VCaP (cell line): ENCODE data around the gene TNFRSF8.

ENCODE experiments used
- H3K27ac ChIP-seq: fragments of 450-650 bp; 2 replicates; pipeline ENCODE4 v1.5.1; 2017
- TF ChIP-seq, protein P1 (sequence below): fragments of 450-650 bp; conservative IDR thresholded peaks from 2 replicates; pipeline ENCODE4 v1.5.1; 2017; ENCODE audit warnings: mild to moderate bottlenecking, moderate library complexity

TNFRSF8 gene

DNA sequence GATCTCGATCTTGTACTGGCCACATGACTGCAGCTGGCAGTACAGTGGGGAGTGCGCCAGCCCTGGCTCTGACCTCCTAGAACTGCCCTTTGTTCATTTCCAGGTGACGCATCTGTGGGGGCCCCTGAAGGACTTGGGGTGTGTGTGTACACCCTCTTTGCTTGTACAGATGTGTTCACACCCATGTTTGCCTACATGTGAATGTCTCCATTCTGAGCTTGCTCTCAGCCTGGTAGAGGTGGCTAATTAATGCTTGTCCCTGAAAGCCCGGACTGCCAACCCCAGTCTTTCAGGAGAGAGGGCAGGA lies 123.5 kb downstream of the TNFRSF8 start:
- TF ChIP-seq, protein P1, sequence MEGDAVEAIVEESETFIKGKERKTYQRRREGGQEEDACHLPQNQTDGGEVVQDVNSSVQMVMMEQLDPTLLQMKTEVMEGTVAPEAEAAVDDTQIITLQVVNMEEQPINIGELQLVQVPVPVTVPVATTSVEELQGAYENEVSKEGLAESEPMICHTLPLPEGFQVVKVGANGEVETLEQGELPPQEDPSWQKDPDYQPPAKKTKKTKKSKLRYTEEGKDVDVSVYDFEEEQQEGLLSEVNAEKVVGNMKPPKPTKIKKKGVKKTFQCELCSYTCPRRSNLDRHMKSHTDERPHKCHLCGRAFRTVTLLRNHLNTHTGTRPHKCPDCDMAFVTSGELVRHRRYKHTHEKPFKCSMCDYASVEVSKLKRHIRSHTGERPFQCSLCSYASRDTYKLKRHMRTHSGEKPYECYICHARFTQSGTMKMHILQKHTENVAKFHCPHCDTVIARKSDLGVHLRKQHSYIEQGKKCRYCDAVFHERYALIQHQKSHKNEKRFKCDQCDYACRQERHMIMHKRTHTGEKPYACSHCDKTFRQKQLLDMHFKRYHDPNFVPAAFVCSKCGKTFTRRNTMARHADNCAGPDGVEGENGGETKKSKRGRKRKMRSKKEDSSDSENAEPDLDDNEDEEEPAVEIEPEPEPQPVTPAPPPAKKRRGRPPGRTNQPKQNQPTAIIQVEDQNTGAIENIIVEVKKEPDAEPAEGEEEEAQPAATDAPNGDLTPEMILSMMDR = no peak
- H3K27ac ChIP-seq = no peak overlapping the region

- H3K27ac ChIP-seq = peak overlapping the region; percentile 43; the same call in 1 of the 2 replicates
- TF ChIP-seq, protein P1 = no peak
Observed at GRCh38 chr1:12188115-12188514, 125.0 kb downstream of the TNFRSF8 start.

GRCh38 chr1:12188657-12189327 lies 125.7 kb downstream of the TNFRSF8 start:
- peak overlapping the region; percentile 43; the same call in 1 of the 2 replicates for H3K27ac ChIP-seq
- TF ChIP-seq, protein P1 = no peak

DNA sequence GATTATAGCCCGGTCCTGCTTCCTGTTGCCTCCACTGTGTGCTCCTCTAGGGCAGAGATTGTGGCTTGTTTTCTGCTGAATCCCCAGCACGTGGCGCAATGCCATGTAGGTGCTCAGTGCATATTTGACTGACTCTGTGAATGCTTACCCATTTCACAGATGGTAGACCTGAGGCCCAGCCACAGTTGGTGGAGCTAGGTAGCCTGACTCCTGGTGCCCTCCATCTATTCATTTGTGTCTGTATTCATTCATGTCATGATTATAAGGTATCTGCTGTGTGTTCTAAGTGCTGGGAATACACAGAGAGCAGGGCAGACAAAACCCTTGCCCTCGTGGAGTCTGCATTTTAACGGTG lies 126.2 kb downstream of the TNFRSF8 start:
- TF ChIP-seq, protein P1 = no peak
- H3K27ac ChIP-seq = peak overlapping the region; percentile 43; the same call in 1 of the 2 replicates

GRCh38 chr1:12191242-12192032 lies 128.3 kb downstream of the TNFRSF8 start:
- H3K27ac ChIP-seq = no peak overlapping the region
- TF ChIP-seq, protein P1 = no peak
